ENCODE results near the gene GULP1.

DNA sequence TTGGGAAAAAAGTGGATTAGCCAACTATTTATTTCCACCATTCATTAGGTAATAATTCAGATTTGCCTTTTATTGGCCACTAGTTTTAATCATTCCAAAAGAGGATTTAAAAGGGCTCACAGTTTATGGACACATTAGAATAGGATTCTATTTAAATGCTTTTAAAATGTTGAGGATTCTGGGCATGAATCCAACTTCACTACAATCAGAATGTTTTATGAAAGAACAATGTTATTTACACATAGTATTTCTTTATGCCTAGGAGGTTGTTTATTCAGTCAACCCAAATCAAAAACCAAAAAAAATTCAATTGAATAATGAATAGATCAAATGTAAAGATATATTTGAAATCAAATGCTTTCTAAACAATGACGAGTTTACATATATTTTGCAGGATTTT is 232.2 kb downstream of the GULP1 start:
- TF ChIP-seq POLR2A (IDR thresholded peaks at IDR 0.05; ENCODE audit: low read length) (no peak), GATA1 (IDR thresholded peaks at IDR 0.05; ENCODE audit: low read depth, low read length) (no peak)

Data from erythroblast (primary cell).